Neural cell (in vitro differentiated cells): Measurements from ENCODE around the gene OR11A1. TPM values are rescaled to one million over a fixed set of nuclear protein-coding genes. Genes with fewer than 3 reads are reported as not detected.

ENCODE experiments used
- H2AFZ ChIP-seq: fragments of 200-600, 300-800 bp; sonication (generic), shearing (Covaris generic); 2 replicates; pipeline ENCODE4 v1.6.0; 2014; ENCODE audit warnings: low read depth, mild to moderate bottlenecking, antibody characterized with exemption, low read length, moderate library complexity
- H3F3A ChIP-seq: fragments of 200-600 bp; shearing (Covaris generic); 2 replicates; pipeline ENCODE4 v1.6.1; 2016; ENCODE audit warnings: mild to moderate bottlenecking, moderate library complexity, mixed read lengths, antibody characterized with exemption, low read length; ENCODE audit not compliant: insufficient read depth, poor library complexity, severe bottlenecking
- H3K27ac ChIP-seq: fragments of 200-600, 300-800 bp; sonication (generic), shearing (Covaris generic); 2 replicates; pipeline ENCODE4 v1.5.1; 2014; ENCODE audit warnings: mild to moderate bottlenecking, low read length, moderate library complexity
- H3K27me3 ChIP-seq: fragments of 300-800, 200-600 bp; sonication (generic), shearing (Covaris generic); 2 replicates; pipeline ENCODE4 v1.6.0; 2014; ENCODE audit warnings: mild to moderate bottlenecking, low read depth, low read length, moderate library complexity; ENCODE audit not compliant: insufficient read depth
- H3K36me3 ChIP-seq: fragments of 300-800, 200-600 bp; sonication (generic), shearing (Covaris generic); 2 replicates; pipeline ENCODE4 v1.5.1; 2014; ENCODE audit warnings: mild to moderate bottlenecking, antibody characterized with exemption, low read length, moderate library complexity; ENCODE audit not compliant: insufficient read depth
- H3K4me2 ChIP-seq: fragments of 300-800, 200-600 bp; sonication (generic), shearing (Covaris generic); 2 replicates; pipeline ENCODE4 v1.6.0; 2014; ENCODE audit warnings: mild to moderate bottlenecking, low read length
- H3K4me3 ChIP-seq: fragments of 300-800, 200-600 bp; sonication (generic), shearing (Covaris generic); 2 replicates; pipeline ENCODE4 v1.5.1; 2014; ENCODE audit warnings: mild to moderate bottlenecking, low read length, moderate library complexity
- H3K79me2 ChIP-seq: fragments of 200-600 bp; shearing (Covaris generic); replicated peaks from 2 replicates; pipeline ENCODE4 v1.6.0; 2014; ENCODE audit warnings: mild to moderate bottlenecking, low read length, moderate library complexity; ENCODE audit not compliant: insufficient read depth
- H3K9ac ChIP-seq: fragments of 300-800, 200-600 bp; sonication (generic), shearing (Covaris generic); 2 replicates; pipeline ENCODE4 v1.6.1; 2016; ENCODE audit warnings: mild to moderate bottlenecking, low read length, mixed read lengths
- H3K9me2 ChIP-seq: fragments of 200-600 bp; shearing (Covaris generic); 2 replicates; pipeline ENCODE4 v1.6.1; 2016; ENCODE audit warnings: mild to moderate bottlenecking, low read length, mixed read lengths; ENCODE audit not compliant: insufficient read depth
- H3K9me3 ChIP-seq: fragments of 200-600, 300-800 bp; sonication (generic), shearing (Covaris generic); 2 replicates; pipeline ENCODE4 v1.6.1; 2016; ENCODE audit warnings: mild to moderate bottlenecking, mixed run types, low read length, moderate library complexity, mixed read lengths
- H4K20me1 ChIP-seq: fragments of 200-600 bp; shearing (Covaris generic); 2 replicates; pipeline ENCODE4 v1.6.1; 2016; ENCODE audit warnings: mild to moderate bottlenecking, mixed run types; ENCODE audit not compliant: insufficient read depth
- EP300 ChIP-seq: fragments of 450-650 bp; conservative IDR thresholded peaks from 2 replicates; pipeline ENCODE4 v1.6.1; 2014; ENCODE audit warnings: antibody characterized with exemption, mild to moderate bottlenecking, moderate library complexity; ENCODE audit not compliant: poor library complexity, severe bottlenecking
- EZH2 ChIP-seq: fragments of 200-600, 300-800 bp; shearing (Covaris generic), sonication (generic); IDR thresholded peaks from 2 replicates; pipeline ENCODE4 v1.6.1; 2014; ENCODE audit warnings: antibody characterized with exemption, low read length, borderline replicate concordance, mild to moderate bottlenecking; ENCODE audit not compliant: insufficient read depth, poor library complexity, severe bottlenecking
- MXI1 ChIP-seq: fragments of 450-650 bp; conservative IDR thresholded peaks from 2 replicates; pipeline ENCODE4 v1.6.1; 2014; ENCODE audit warnings: antibody characterized with exemption, mild to moderate bottlenecking; ENCODE audit not compliant: poor library complexity, severe bottlenecking
- RAD21 ChIP-seq: fragments of 450-650 bp; conservative IDR thresholded peaks from 2 replicates; pipeline ENCODE4 v1.6.1; 2014; ENCODE audit warnings: antibody characterized with exemption, mild to moderate bottlenecking, moderate library complexity
- SMC3 ChIP-seq: fragments of 450-650 bp; conservative IDR thresholded peaks from 2 replicates; pipeline ENCODE4 v1.6.1; 2014; ENCODE audit warnings: antibody characterized with exemption, mild to moderate bottlenecking, moderate library complexity; ENCODE audit not compliant: poor library complexity
- TAF1 ChIP-seq: IDR thresholded peaks from 2 replicates; pipeline ENCODE4 v1.6.1; 2012; ENCODE audit warnings: low read depth
- polyA plus RNA-seq: library from polyadenylated mRNA; depleted of rRNA; stranded (reverse); fragments of >200 nt; gene quantifications from 2 replicates; pipeline ENCODE4 v1.2.3, GENCODE V29; 2014
- TF ChIP-seq, protein P1 (sequence below): IDR thresholded peaks from 2 replicates; pipeline ENCODE4 v1.6.1; 2012; ENCODE audit warnings: borderline replicate concordance
- TF ChIP-seq, protein P2 (sequence below): fragments of 450-650 bp; IDR thresholded peaks from 2 replicates; pipeline ENCODE4 v1.5.1; 2014; ENCODE audit warnings: antibody characterized with exemption, mild to moderate bottlenecking, moderate library complexity; ENCODE audit not compliant: poor library complexity, severe bottlenecking

Gene OR11A1
- polyA plus RNA-seq, 1 donor from 2014 or later, result not detected

DNA sequence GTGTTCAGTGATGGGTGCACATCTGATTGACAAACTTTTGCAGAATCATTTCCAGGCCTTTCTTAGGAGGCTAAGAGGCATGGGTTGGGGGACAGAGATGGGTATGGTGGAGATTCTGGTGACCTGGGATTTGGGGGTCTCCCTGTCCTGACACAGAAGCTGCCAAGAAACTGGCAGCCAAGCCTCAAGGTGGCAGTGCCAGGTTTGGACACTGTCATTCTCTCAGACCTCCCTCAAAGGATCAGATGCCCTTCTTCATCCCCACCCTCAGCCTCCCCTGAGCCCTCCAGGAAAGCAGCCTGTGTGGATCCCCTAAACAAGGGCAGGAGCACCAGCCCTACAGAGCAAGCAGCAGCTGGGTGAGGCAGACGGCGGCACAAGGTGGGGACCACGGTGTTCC lies 48.9 kb upstream of the OR11A1 start:
- H3K9ac ChIP-seq, result no peak overlapping the region
- H4K20me1 ChIP-seq, result no peaks in the 10 kb centered on the region
- no peak overlapping the region for H3K27ac ChIP-seq
- TF ChIP-seq SMC3 (no peak), TAF1 (no peak), EZH2 (no peak), EP300 (no peak), MXI1 (no peak)
- TF ChIP-seq, protein P1, sequence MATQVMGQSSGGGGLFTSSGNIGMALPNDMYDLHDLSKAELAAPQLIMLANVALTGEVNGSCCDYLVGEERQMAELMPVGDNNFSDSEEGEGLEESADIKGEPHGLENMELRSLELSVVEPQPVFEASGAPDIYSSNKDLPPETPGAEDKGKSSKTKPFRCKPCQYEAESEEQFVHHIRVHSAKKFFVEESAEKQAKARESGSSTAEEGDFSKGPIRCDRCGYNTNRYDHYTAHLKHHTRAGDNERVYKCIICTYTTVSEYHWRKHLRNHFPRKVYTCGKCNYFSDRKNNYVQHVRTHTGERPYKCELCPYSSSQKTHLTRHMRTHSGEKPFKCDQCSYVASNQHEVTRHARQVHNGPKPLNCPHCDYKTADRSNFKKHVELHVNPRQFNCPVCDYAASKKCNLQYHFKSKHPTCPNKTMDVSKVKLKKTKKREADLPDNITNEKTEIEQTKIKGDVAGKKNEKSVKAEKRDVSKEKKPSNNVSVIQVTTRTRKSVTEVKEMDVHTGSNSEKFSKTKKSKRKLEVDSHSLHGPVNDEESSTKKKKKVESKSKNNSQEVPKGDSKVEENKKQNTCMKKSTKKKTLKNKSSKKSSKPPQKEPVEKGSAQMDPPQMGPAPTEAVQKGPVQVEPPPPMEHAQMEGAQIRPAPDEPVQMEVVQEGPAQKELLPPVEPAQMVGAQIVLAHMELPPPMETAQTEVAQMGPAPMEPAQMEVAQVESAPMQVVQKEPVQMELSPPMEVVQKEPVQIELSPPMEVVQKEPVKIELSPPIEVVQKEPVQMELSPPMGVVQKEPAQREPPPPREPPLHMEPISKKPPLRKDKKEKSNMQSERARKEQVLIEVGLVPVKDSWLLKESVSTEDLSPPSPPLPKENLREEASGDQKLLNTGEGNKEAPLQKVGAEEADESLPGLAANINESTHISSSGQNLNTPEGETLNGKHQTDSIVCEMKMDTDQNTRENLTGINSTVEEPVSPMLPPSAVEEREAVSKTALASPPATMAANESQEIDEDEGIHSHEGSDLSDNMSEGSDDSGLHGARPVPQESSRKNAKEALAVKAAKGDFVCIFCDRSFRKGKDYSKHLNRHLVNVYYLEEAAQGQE, result no peak
- H3K9me2 ChIP-seq, result no peaks in the 10 kb centered on the region
- H3K27me3 ChIP-seq, result no peaks in the 10 kb centered on the region
- H3K4me3 ChIP-seq, result no peak overlapping the region
- H2AFZ ChIP-seq, result no peak overlapping the region
- no peaks in the 10 kb centered on the region for H3K36me3 ChIP-seq
- no peaks in the 10 kb centered on the region for H3K79me2 ChIP-seq
- no peaks in the 10 kb centered on the region for H3F3A ChIP-seq
- H3K4me2 ChIP-seq, result no peak overlapping the region
- no peaks in the 10 kb centered on the region for H3K9me3 ChIP-seq

DNA sequence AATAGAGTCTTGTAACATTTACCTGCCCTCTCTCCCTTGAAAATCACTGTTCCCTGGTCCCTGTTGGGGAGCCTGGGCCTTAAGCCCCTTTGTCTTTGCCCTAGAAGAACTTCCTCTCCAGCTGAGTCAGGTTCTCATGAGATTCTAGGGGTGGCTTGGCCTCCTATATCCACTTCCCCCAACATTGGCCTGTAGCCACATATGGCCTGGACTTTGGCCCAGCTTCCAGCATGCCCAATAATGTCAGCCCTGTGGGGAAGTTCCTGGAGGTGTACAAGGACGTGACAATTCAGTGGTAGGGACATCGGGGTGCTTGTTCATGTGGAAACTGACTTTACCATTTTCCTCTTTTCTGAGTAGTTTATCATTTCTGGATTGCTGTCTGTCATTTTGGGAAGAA lies 48.1 kb upstream of the OR11A1 start:
- Histone ChIP-seq H3K4me3 (no peak overlapping the region), H4K20me1 (no peaks in the 10 kb centered on the region), H3K27ac (no peak overlapping the region), H3K9me3 (no peaks in the 10 kb centered on the region), H3K9me2 (no peaks in the 10 kb centered on the region), H3K9ac (no peak overlapping the region), H3K4me2 (no peak overlapping the region), H2AFZ (no peak overlapping the region), H3F3A (no peaks in the 10 kb centered on the region), H3K27me3 (no peaks in the 10 kb centered on the region), H3K36me3 (no peaks in the 10 kb centered on the region), H3K79me2 (no peaks in the 10 kb centered on the region)
- TF ChIP-seq, protein P1, result no peak

DNA sequence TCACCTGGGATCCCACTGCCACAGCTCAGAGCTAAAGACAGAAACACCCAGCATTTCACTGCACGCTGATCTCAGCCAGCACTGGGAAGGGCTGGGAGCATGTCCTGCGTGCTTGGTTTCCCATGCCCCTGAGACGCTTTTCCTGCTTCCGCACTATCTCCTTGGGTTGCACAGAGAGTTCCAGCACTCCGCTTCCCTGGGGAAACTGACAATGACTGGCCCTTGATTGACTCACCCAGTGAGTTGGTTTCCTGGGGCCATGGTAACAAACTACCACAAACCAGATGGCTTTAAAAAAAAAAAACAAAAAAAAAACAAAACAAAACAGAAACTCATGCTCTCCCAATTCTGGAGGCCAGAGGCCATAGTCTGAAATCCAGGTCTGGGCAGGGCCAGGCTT lies 45.7 kb upstream of the OR11A1 start:
- Histone ChIP-seq H3K79me2 (no peaks in the 10 kb centered on the region), H3K4me3 (no peak overlapping the region), H3K9me3 (no peaks in the 10 kb centered on the region), H3K36me3 (no peaks in the 10 kb centered on the region), H3K9me2 (no peaks in the 10 kb centered on the region), H3F3A (no peaks in the 10 kb centered on the region), H3K9ac (no peak overlapping the region), H4K20me1 (no peaks in the 10 kb centered on the region), H2AFZ (no peak overlapping the region), H3K27ac (no peak overlapping the region), H3K4me2 (no peak overlapping the region), H3K27me3 (no peaks in the 10 kb centered on the region)
- TF ChIP-seq SMC3 (no peak), EZH2 (no peak), RAD21 (no peak), TAF1 (no peak), MXI1 (no peak)
- TF ChIP-seq, protein P1, result no peak
- TF ChIP-seq, protein P2, sequence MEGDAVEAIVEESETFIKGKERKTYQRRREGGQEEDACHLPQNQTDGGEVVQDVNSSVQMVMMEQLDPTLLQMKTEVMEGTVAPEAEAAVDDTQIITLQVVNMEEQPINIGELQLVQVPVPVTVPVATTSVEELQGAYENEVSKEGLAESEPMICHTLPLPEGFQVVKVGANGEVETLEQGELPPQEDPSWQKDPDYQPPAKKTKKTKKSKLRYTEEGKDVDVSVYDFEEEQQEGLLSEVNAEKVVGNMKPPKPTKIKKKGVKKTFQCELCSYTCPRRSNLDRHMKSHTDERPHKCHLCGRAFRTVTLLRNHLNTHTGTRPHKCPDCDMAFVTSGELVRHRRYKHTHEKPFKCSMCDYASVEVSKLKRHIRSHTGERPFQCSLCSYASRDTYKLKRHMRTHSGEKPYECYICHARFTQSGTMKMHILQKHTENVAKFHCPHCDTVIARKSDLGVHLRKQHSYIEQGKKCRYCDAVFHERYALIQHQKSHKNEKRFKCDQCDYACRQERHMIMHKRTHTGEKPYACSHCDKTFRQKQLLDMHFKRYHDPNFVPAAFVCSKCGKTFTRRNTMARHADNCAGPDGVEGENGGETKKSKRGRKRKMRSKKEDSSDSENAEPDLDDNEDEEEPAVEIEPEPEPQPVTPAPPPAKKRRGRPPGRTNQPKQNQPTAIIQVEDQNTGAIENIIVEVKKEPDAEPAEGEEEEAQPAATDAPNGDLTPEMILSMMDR, result no peak
